SU-DHL-6 (cell line): Measurements from ENCODE around the gene NEK10.

ENCODE experiments used
- H2AFZ ChIP-seq: fragments of 200-600 bp; sonication (generic); 2 replicates; pipeline ENCODE4 v1.6.1; 2014; ENCODE audit warnings: low read depth, mild to moderate bottlenecking, moderate library complexity, mixed read lengths, antibody characterized with exemption, low read length; ENCODE audit not compliant: severe bottlenecking
- H3F3A ChIP-seq: fragments of 200-600 bp; shearing (Covaris generic); 2 replicates; pipeline ENCODE4 v1.6.0; 2016; ENCODE audit warnings: antibody characterized with exemption, mild to moderate bottlenecking; ENCODE audit not compliant: insufficient read depth
- H3K27ac ChIP-seq: fragments of 200-600 bp; sonication (generic); 2 replicates; pipeline ENCODE4 v1.5.1; 2016; ENCODE audit warnings: low read depth, mild to moderate bottlenecking, low read length, moderate library complexity, mixed read lengths
- H3K27me3 ChIP-seq: fragments of 200-600 bp; sonication (generic), shearing (Covaris generic); 2 replicates; pipeline ENCODE4 v1.6.0; 2014; ENCODE audit warnings: mild to moderate bottlenecking, low read length
- H3K36me3 ChIP-seq: fragments of 200-600 bp; sonication (generic); 2 replicates; pipeline ENCODE4 v1.6.1; 2014; ENCODE audit warnings: mild to moderate bottlenecking, low read length, mixed read lengths
- H3K4me2 ChIP-seq: fragments of 300-600, 200-600 bp; shearing (Covaris generic), sonication (generic); 2 replicates; pipeline ENCODE4 v1.6.0; 2014; ENCODE audit warnings: low read length, low read depth, mild to moderate bottlenecking; ENCODE audit not compliant: poor library complexity, severe bottlenecking
- H3K4me3 ChIP-seq: fragments of 200-600 bp; sonication (generic); 2 replicates; pipeline ENCODE4 v1.5.1; 2014; ENCODE audit warnings: antibody characterized with exemption, low read length, mild to moderate bottlenecking, mixed read lengths; ENCODE audit not compliant: insufficient read depth, poor library complexity, severe bottlenecking
- H3K79me2 ChIP-seq: fragments of 200-600 bp; sonication (generic); 2 replicates; pipeline ENCODE4 v1.6.1; 2014; ENCODE audit warnings: mild to moderate bottlenecking, low read length, moderate library complexity; ENCODE audit not compliant: insufficient read depth
- H3K9ac ChIP-seq: fragments of 200-600 bp; sonication (generic); 2 replicates; pipeline ENCODE4 v1.7.0; 2014; ENCODE audit warnings: mild to moderate bottlenecking, low read length
- H3K9me2 ChIP-seq: fragments of 200-600 bp; sonication (generic); replicated peaks from 2 replicates; pipeline ENCODE4 v1.6.1; 2014; ENCODE audit warnings: low read length; ENCODE audit not compliant: insufficient read depth
- H3K9me3 ChIP-seq: fragments of 200-600 bp; sonication (generic); 2 replicates; pipeline ENCODE4 v1.6.1; 2014; ENCODE audit warnings: low read length, mixed read lengths; ENCODE audit not compliant: insufficient read depth
- H4K20me1 ChIP-seq: fragments of 200-600 bp; sonication (generic); 2 replicates; pipeline ENCODE4 v1.6.1; 2014; ENCODE audit warnings: low read depth, mild to moderate bottlenecking, antibody characterized with exemption, low read length, moderate library complexity, mixed read lengths
- CTCF ChIP-seq: fragments of 200-600 bp; sonication (generic); IDR thresholded peaks from one replicate; pipeline ENCODE4 v1.5.1; 2017; ENCODE audit warnings: antibody characterized with exemption, mild to moderate bottlenecking, low read length, moderate library complexity; ENCODE audit not compliant: insufficient read depth, poor library complexity, severe bottlenecking
- EZH2phosphoT487 ChIP-seq: fragments of 200-600 bp; sonication (generic), shearing (Covaris generic); conservative IDR thresholded peaks from 2 replicates; pipeline ENCODE4 v1.6.1; 2018; ENCODE audit warnings: mild to moderate bottlenecking, antibody characterized with exemption, low read length, moderate library complexity, mixed read lengths

The NEK10 gene

GRCh38 chr3:27391796-27392195 lies 22.6 kb upstream of the NEK10 start:
- Histone ChIP-seq H4K20me1 (no peaks in the 10 kb centered on the region), H2AFZ (no peak overlapping the region), H3K9me2 (no peaks in the 10 kb centered on the region), H3K79me2 (no peaks in the 10 kb centered on the region), H3F3A (no peaks in the 10 kb centered on the region), H3K9me3 (no peaks in the 10 kb centered on the region), H3K36me3 (peaks cover 55% of the 10 kb centered on the region), H3K27ac (no peak overlapping the region), H3K27me3 (no peaks in the 10 kb centered on the region), H3K4me3 (no peak overlapping the region), H3K9ac (no peak overlapping the region), H3K4me2 (no peak overlapping the region)
- TF ChIP-seq EZH2phosphoT487 (no peak), CTCF (no peak)

GRCh38 chr3:27387625-27388024 lies 18.4 kb upstream of the NEK10 start:
- Histone ChIP-seq H3K9me2 (no peaks in the 10 kb centered on the region), H3K27me3 (no peaks in the 10 kb centered on the region), H3K36me3 (peaks cover 77% of the 10 kb centered on the region), H2AFZ (no peak overlapping the region), H3K79me2 (no peaks in the 10 kb centered on the region), H3K4me2 (no peak overlapping the region), H3K4me3 (no peak overlapping the region), H3K9me3 (no peaks in the 10 kb centered on the region), H4K20me1 (no peaks in the 10 kb centered on the region), H3K27ac (no peak overlapping the region), H3K9ac (no peak overlapping the region), H3F3A (no peaks in the 10 kb centered on the region; the same call in 1 of the 2 replicates)
- no peak for TF ChIP-seq CTCF
- no peak for TF ChIP-seq EZH2phosphoT487

- no peaks in the 10 kb centered on the region for H3K27me3 ChIP-seq
- H2AFZ ChIP-seq: no peak overlapping the region
- no peaks in the 10 kb centered on the region for H3K9me3 ChIP-seq
- H3K9ac ChIP-seq: no peak overlapping the region
- H3K36me3 ChIP-seq: peaks cover 67% of the 10 kb centered on the region
- TF ChIP-seq CTCF (no peak), EZH2phosphoT487 (no peak)
- no peaks in the 10 kb centered on the region for H3K9me2 ChIP-seq
- H3K79me2 ChIP-seq: no peaks in the 10 kb centered on the region
- no peak overlapping the region for H3K27ac ChIP-seq
- H4K20me1 ChIP-seq: no peaks in the 10 kb centered on the region
- H3K4me2 ChIP-seq: no peak overlapping the region
- H3F3A ChIP-seq: no peaks in the 10 kb centered on the region; the same call in 1 of the 2 replicates
- no peak overlapping the region for H3K4me3 ChIP-seq
Observed at GRCh38 chr3:27385504-27385903, 16.3 kb upstream of the NEK10 start.

- H3K4me3 ChIP-seq: no peak overlapping the region
- no peak overlapping the region for H2AFZ ChIP-seq
- no peaks in the 10 kb centered on the region for H4K20me1 ChIP-seq
- no peak overlapping the region for H3K4me2 ChIP-seq
- H3K36me3 ChIP-seq: peaks cover 61% of the 10 kb centered on the region
- no peaks in the 10 kb centered on the region for H3K9me2 ChIP-seq
- H3K9me3 ChIP-seq: no peaks in the 10 kb centered on the region
- TF ChIP-seq EZH2phosphoT487 (no peak), CTCF (no peak)
- no peaks in the 10 kb centered on the region; the same call in 1 of the 2 replicates for H3F3A ChIP-seq
- H3K79me2 ChIP-seq: no peaks in the 10 kb centered on the region
- no peak overlapping the region for H3K27ac ChIP-seq
- H3K9ac ChIP-seq: no peak overlapping the region
- no peaks in the 10 kb centered on the region for H3K27me3 ChIP-seq
Observed at GRCh38 chr3:27384191-27384590, 15.0 kb upstream of the NEK10 start.
